ENCODE measurements around the gene ZNF697. TPM values are rescaled to one million over a fixed set of nuclear protein-coding genes. Genes with fewer than 3 reads are reported as not detected.
"Not testable (repeated sequence)": the region's sequence is repeated elsewhere in the genome, so short reads cannot be mapped to it uniquely, and the experiment has no call there.

ZNF697 gene
- total RNA-seq, 2 experiments from 2014 or later, result 0.50 to 0.63 TPM

- ATAC-seq; H3K4me1 Mint-ChIP-seq; POLR2A ChIA-PET; H3K36me3 Mint-ChIP-seq (ENCODE audit: low read depth); CTCF ChIA-PET; H3K9me3 Mint-ChIP-seq (ENCODE audit: low read depth); H3K27ac Mint-ChIP-seq; H3K4me3 Mint-ChIP-seq: not testable (repeated sequence)
- peaks cover 13% of the 10 kb centered on the region for H3K27me3 Mint-ChIP-seq
- peak; percentile 10 for DNase-seq
- intact Hi-C loops (cut with DNase I, micrococcal nuclease), result loop anchor here in 1 of 2 experiments (5.0 kb wide), 1 partner anchor 37 kb away; no protein-coding TSS in a partner anchor
Measured at GRCh38 chr1:119569930-119570622, 78.0 kb downstream of the ZNF697 start.

Other genes starting within 250 kb of the ZNF697 start
- not detected for gene HSD3B2, start 233.1 kb downstream of the ZNF697 start, total RNA-seq
- gene HSD3B1, start 141.1 kb downstream of the ZNF697 start, total RNA-seq, result not detected
- 100 to 1,000 TPM; 198 to 259 TPM for gene PHGDH, start 63.7 kb upstream of the ZNF697 start, total RNA-seq
- not detected for gene HMGCS2, start 120.6 kb upstream of the ZNF697 start, total RNA-seq
- gene REG4, start 163.2 kb upstream of the ZNF697 start, total RNA-seq, result under 1 TPM; 0.34 to 0.47 TPM
- not detected for gene ADAM30, start 248.2 kb upstream of the ZNF697 start, total RNA-seq

Data from activated CD4-positive, alpha-beta T cell treated with anti-CD3 and anti-CD28 coated beads for 36 hours (primary cell).